ENCODE measurements around the gene ROR2.

ROR2 gene

DNA sequence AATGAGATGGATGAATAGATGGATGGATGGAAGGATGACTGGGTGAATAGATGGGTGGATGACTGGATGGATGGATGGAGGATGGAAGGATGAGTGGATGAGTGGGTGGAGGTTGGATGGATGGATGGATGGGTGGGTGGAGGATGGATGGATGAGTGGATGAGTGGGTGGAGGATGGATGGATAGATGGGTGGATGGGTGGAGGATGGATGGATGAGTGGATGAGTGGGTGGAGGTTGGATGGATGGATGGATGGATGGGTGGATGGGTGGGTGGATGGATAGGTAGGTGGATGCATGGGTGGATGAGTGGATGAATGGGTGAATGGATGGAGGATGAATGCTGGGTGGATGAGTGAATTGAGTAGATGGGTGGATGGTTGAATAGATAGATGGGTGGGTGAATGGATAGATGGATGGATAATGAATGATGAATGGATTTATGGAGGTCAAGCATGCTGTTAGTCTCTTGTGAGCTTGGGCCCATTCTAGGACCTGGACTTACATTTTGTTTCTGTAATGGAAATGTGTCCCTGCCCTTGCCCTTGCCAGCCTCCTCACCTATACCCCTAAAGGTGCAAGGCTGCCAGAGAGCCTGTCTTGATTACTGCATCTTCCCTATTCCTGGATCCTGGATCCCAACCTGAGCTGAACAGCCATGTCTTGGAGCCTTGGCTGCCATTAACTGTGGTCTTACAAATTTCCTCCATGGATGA, 366.7 kb downstream of the ROR2 start:
- TF ChIP-seq, protein P1, sequence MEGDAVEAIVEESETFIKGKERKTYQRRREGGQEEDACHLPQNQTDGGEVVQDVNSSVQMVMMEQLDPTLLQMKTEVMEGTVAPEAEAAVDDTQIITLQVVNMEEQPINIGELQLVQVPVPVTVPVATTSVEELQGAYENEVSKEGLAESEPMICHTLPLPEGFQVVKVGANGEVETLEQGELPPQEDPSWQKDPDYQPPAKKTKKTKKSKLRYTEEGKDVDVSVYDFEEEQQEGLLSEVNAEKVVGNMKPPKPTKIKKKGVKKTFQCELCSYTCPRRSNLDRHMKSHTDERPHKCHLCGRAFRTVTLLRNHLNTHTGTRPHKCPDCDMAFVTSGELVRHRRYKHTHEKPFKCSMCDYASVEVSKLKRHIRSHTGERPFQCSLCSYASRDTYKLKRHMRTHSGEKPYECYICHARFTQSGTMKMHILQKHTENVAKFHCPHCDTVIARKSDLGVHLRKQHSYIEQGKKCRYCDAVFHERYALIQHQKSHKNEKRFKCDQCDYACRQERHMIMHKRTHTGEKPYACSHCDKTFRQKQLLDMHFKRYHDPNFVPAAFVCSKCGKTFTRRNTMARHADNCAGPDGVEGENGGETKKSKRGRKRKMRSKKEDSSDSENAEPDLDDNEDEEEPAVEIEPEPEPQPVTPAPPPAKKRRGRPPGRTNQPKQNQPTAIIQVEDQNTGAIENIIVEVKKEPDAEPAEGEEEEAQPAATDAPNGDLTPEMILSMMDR (IDR thresholded peaks at IDR 0.05; ENCODE audit: extremely low read depth, insufficient read depth, missing control alignments), result no peak
- DNase-seq (ENCODE audit: low spot score), result no peak
- in situ Hi-C loops (cut with MboI; ENCODE audit: low pct_unique_long_range_greater_than_20kb, low sequenced_read_pairs, unreplicated experiment), result no loop called here

DNA sequence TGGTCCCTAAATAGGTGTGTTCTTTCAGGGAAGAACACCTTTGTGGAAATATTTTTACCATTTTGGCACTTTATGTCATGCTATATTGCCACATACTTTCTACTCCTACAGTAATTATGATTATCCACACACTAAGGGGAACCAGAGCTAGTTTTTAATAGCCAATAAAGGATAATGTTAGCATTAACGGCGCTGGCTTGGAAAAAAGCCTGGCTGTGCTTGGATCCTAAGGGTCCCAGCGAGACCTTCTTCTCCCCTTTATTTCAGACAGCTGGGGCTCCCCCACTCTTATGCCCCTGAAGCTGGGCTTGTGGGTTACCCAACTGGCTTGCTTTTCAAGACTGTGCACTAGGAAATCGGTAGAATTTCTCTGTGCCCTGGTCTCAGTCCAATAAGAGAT, 367.8 kb downstream of the ROR2 start:
- in situ Hi-C loops (cut with MboI; ENCODE audit: low pct_unique_long_range_greater_than_20kb, low sequenced_read_pairs, unreplicated experiment), result no loop called here
- DNase-seq (ENCODE audit: low spot score), result no peak

DNA sequence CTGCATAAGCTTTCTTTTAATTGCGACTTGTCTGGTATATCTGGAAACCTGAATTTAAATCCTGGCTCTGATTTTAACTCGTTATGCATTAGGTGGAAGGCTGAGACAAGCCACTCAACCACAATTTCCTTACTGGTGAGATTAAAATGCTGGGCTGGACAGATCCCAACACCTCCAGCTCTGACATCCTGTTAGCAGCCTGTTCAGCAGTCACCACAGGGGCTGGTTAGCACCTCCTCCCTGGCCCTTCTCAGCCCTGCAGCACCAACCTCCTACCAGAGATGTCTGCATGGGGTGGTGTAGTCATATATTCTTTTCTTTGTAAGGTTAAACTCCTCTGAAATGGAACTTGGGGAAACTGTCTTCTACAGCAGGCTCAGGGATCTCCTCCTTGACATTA, 369.9 kb downstream of the ROR2 start:
- no peak for DNase-seq (ENCODE audit: low spot score)
- TF ChIP-seq, protein P1 (IDR thresholded peaks at IDR 0.05; ENCODE audit: extremely low read depth, insufficient read depth, missing control alignments), result no peak
- in situ Hi-C loops (cut with MboI; ENCODE audit: low pct_unique_long_range_greater_than_20kb, low sequenced_read_pairs, unreplicated experiment), result no loop called here

More for the DNA sequence above, 367.8 kb downstream of the ROR2 start:
- TF ChIP-seq, protein P1 (IDR thresholded peaks at IDR 0.05; ENCODE audit: extremely low read depth, insufficient read depth, missing control alignments), result no peak

DNA sequence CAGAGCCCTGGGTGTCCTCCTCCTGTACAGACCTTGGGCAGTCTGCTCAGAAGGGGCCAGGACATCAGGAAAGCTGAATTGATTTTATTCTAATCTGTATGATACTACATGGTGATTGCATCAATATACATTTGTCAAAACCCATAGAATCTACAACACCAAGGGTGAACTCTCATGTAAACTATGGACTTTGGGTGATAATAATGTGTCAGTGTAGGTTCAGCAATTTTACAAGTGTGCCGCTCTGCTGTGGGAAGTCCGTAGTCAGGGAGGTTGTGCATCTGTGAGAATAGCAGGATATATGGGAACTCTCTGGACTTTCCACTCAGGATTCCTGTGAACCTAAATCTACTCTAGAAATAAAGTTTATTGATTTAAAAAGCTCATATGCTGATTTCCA, 371.1 kb downstream of the ROR2 start:
- in situ Hi-C loops (cut with MboI; ENCODE audit: low pct_unique_long_range_greater_than_20kb, low sequenced_read_pairs, unreplicated experiment), result no loop called here
- TF ChIP-seq, protein P1 (IDR thresholded peaks at IDR 0.05; ENCODE audit: extremely low read depth, insufficient read depth, missing control alignments), result no peak
- no peak for DNase-seq (ENCODE audit: low spot score)

- TF ChIP-seq, protein P1 (IDR thresholded peaks at IDR 0.05; ENCODE audit: extremely low read depth, insufficient read depth, missing control alignments), result no peak
- no peak for DNase-seq (ENCODE audit: low spot score)
- in situ Hi-C loops (cut with MboI; ENCODE audit: low pct_unique_long_range_greater_than_20kb, low sequenced_read_pairs, unreplicated experiment), result no loop called here
Observed at GRCh38 chr9:91577633-91578061, 372.4 kb downstream of the ROR2 start.

DNA sequence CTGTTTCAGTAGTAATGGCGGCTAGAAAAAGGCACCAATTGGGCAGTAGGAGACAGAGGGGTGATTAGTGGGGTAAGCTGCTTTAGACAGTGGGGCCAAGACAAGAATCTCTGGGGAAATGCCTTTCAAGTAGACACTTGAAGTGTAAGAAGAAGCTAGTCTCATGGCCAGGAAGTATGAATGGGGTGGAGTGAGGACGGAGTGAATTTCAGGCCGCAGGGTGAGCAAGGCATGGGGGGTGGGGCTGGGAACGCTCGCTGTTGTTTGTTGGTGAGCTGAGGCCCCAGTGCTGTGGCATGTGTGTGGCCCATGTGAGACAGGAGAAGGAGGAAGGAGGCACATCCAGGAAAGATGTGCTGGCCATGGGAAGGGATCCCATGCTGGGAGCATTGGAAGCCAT, 377.2 kb downstream of the ROR2 start:
- TF ChIP-seq, protein P1 (IDR thresholded peaks at IDR 0.05; ENCODE audit: extremely low read depth, insufficient read depth, missing control alignments), result no peak
- in situ Hi-C loops (cut with MboI; ENCODE audit: low pct_unique_long_range_greater_than_20kb, low sequenced_read_pairs, unreplicated experiment), result no loop called here
- DNase-seq (ENCODE audit: low spot score), result no peak
